ENCODE results near the gene SPHKAP. TPM values are rescaled to one million over a fixed set of nuclear protein-coding genes. Genes with fewer than 3 reads are reported as not detected.
"Not testable (repeated sequence)": the region's sequence is repeated elsewhere in the genome, so short reads cannot be mapped to it uniquely, and the experiment has no call there.

Gene SPHKAP
- total and polyA plus RNA-seq, 2 experiments from 2014 or later: 33.1 to 146 TPM

DNA sequence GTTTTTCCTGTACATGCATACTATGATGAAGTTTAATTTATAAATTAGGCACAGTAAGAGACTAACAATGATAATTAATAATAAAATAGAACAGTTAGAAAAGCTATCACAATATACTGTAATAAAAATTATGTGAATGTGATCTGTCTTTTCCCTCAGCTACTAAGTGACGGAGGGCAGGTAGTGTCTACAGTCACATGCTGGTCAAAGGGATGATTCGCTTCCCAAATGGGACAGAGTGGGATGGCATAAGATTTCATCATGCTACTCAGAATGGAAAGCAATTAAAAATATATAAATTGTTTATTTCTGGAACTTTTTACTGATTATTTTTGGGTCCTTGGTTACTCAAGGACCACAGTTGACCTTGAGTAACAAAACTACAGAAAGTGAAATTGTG, 238.5 kb downstream of the SPHKAP start:
- Histone ChIP-seq H3K9me3 (ENCODE audit: low read depth) (no peaks in the 10 kb centered on the region), H3K27ac (no peak overlapping the region), H3K4me3 (no peak overlapping the region), H3K36me3 (no peaks in the 10 kb centered on the region), H3K4me1 (ENCODE audit: low read depth) (no peaks in the 10 kb centered on the region), H3K27me3 (no peaks in the 10 kb centered on the region)
- TF ChIP-seq, protein P1, sequence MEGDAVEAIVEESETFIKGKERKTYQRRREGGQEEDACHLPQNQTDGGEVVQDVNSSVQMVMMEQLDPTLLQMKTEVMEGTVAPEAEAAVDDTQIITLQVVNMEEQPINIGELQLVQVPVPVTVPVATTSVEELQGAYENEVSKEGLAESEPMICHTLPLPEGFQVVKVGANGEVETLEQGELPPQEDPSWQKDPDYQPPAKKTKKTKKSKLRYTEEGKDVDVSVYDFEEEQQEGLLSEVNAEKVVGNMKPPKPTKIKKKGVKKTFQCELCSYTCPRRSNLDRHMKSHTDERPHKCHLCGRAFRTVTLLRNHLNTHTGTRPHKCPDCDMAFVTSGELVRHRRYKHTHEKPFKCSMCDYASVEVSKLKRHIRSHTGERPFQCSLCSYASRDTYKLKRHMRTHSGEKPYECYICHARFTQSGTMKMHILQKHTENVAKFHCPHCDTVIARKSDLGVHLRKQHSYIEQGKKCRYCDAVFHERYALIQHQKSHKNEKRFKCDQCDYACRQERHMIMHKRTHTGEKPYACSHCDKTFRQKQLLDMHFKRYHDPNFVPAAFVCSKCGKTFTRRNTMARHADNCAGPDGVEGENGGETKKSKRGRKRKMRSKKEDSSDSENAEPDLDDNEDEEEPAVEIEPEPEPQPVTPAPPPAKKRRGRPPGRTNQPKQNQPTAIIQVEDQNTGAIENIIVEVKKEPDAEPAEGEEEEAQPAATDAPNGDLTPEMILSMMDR (IDR thresholded peaks at IDR 0.05; ENCODE audit: low read depth, low read length): no peak
- no peak for DNase-seq (ENCODE audit: low read depth in 1 of 2, low spot score in 1 of 2)

DNA sequence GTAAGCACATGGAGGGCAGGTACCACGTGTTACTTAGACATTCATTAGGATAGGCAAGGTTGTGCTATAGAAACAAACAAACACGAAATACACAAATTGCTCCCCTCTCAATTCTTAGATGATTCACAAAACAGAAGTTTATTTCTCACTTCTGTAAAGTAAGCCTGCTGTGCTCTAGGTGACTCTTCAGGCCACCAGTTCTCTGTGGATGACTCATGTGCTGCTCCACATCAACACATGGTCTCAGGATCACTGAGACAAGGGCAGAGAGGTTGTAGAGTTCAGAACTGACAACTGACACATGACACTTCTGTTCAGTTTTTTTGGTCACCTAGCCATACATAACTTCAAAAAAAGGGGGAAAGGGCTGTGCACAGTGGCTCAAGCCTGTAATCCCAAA, 239.5 kb downstream of the SPHKAP start:
- H3K36me3 ChIP-seq: no peaks in the 10 kb centered on the region
- H3K4me3 ChIP-seq: no peak overlapping the region
- no peaks in the 10 kb centered on the region for H3K27me3 ChIP-seq
- no peak for DNase-seq (ENCODE audit: low read depth in 1 of 2, low spot score in 1 of 2)
- TF ChIP-seq, protein P1 (IDR thresholded peaks at IDR 0.05; ENCODE audit: low read depth, low read length): no peak
- H3K4me1 ChIP-seq (ENCODE audit: low read depth): no peaks in the 10 kb centered on the region
- H3K27ac ChIP-seq: no peak overlapping the region
- H3K9me3 ChIP-seq (ENCODE audit: low read depth): no peaks in the 10 kb centered on the region

DNA sequence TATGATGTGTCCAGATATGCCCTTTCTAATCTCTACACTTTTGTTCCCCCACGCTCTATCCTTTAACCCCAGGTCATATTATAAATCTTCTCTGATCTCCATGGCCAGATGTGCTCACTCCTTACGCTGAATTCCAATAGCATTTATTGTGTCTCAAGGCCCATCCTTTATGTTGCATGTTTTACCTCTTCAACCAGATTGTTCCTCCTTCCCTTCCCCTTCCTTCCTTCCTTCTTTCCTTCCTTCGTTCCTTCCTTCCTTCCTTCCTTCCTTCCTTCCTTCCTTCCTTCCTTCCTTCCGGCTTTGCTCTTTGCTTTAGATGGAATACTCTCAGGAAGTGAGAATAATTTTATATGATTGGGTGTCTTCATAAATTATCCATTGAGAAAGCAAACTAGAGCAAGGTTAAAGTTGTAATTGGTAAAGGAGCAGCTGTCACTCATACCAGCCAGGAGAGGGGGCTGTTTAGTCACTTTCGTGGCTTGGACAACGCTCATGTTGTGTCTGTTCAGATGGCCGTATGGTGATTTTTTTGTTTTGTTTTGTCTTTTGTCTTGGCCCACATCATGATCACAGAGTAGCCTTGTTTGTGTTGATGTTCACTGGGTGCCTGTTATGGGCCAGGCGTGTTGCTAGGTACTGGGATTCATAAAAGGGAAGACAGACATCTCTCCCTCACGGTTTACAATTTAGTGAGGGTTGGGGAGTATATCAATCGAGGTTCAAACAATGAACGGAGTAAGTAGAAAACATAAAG, 242.0 kb downstream of the SPHKAP start:
- no peaks in the 10 kb centered on the region for H3K27me3 ChIP-seq
- H3K36me3 ChIP-seq: no peaks in the 10 kb centered on the region
- H3K27ac ChIP-seq: no peak overlapping the region
- DNase-seq (ENCODE audit: low read depth in 1 of 2, low spot score in 1 of 2): peak; percentile 72 to 73
- H3K4me3 ChIP-seq: no peak overlapping the region
- H3K9me3 ChIP-seq (ENCODE audit: low read depth): no peaks in the 10 kb centered on the region
- TF ChIP-seq, protein P1 (IDR thresholded peaks at IDR 0.05; ENCODE audit: low read depth, low read length): peak; percentile 62
- no peaks in the 10 kb centered on the region for H3K4me1 ChIP-seq (ENCODE audit: low read depth)

DNA sequence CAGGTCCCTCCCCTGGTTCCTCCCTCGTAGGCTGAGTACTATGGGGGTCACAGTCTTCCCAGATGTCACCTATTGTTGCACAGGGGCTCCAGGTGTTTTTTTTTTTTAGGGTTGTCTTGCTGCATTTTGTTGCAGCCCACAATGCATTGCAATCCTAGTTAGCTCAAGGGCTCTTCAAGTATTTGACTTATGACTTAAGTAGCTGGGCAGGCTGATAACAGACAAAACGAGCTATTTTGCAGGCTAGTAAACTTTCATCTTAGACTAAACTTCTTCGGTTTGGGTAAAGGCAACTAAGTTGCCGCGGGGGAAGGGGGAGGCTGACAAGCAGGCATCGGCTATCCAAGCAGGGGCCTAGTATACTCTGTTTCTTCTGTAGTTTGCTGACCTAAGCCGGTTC, 245.2 kb downstream of the SPHKAP start:
- H3K4me3 ChIP-seq; H3K27me3 ChIP-seq; H3K9me3 ChIP-seq (ENCODE audit: low read depth); H3K36me3 ChIP-seq; H3K27ac ChIP-seq; H3K4me1 ChIP-seq (ENCODE audit: low read depth); DNase-seq (ENCODE audit: low read depth in 1 of 2, low spot score in 1 of 2): not testable (repeated sequence)

GRCh38 chr2:227933884-227934283, 247.6 kb downstream of the SPHKAP start:
- Histone ChIP-seq H3K36me3 (no peaks in the 10 kb centered on the region), H3K4me1 (ENCODE audit: low read depth) (no peaks in the 10 kb centered on the region), H3K9me3 (ENCODE audit: low read depth) (no peaks in the 10 kb centered on the region), H3K27ac (no peak overlapping the region), H3K4me3 (no peak overlapping the region), H3K27me3 (no peaks in the 10 kb centered on the region)
- peak in 1 of 2 donors; percentile 19 for DNase-seq (ENCODE audit: low read depth in 1 of 2, low spot score in 1 of 2)
- TF ChIP-seq, protein P1 (IDR thresholded peaks at IDR 0.05; ENCODE audit: low read depth, low read length): no peak

DNA sequence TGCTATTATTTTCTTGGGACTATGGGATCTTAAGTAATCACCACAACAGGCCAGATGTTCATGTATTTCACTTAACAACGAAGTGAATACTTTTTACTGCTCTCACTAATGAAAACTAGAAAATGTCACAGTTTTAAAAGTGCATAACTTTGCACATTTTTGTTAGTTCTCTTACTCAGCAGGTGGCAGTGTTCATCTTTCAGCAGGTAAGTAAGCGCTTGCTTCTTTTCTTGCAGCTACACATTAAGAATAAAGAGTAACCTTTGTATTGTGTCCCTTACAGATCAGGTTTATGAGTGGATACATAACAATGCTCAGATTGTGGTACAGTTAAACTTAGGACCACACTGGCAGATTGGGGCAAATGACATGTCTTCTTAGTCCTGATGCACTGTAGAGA, 249.1 kb downstream of the SPHKAP start:
- no peaks in the 10 kb centered on the region for H3K27me3 ChIP-seq
- no peaks in the 10 kb centered on the region for H3K4me1 ChIP-seq (ENCODE audit: low read depth)
- H3K36me3 ChIP-seq: no peaks in the 10 kb centered on the region
- no peak overlapping the region for H3K4me3 ChIP-seq
- no peaks in the 10 kb centered on the region for H3K9me3 ChIP-seq (ENCODE audit: low read depth)
- H3K27ac ChIP-seq: no peak overlapping the region
- TF ChIP-seq, protein P1 (IDR thresholded peaks at IDR 0.05; ENCODE audit: low read depth, low read length): no peak
- no peak for DNase-seq (ENCODE audit: low read depth in 1 of 2, low spot score in 1 of 2)
